HCT116 (cell line): Measurements from ENCODE around the gene CDKL4. TPM values are rescaled to one million over a fixed set of nuclear protein-coding genes. Genes with fewer than 3 reads are reported as not detected.

ENCODE experiments used
- ATAC-seq: fragments of 200-7000 bp; cut with Tn5 transposase; 2 replicates; pipeline ENCODE4 v1.9.1; 2020; ENCODE audit warnings: mild to moderate bottlenecking, moderate library complexity
- BruUV-seq: library from RNA; stranded (reverse); fragments of 400-500 nt; replicated peaks from 2 replicates; lab custom pipeline; 2021; lab: Mats Ljungman, UMichigan
- CTCF ChIA-PET: fragments of 300-600 bp; sonication (Branson Sonifier 250); formaldehyde crosslinking; loops from one replicate; lab custom pipeline; 2021; ENCODE audit warnings: antibody characterized with exemption; lab: Charles Lee
- POLR2A ChIA-PET: fragments of 300-600, 350-600 bp; sonication (Branson Sonifier 250); formaldehyde crosslinking; loops from one replicate; lab custom pipeline; 2021; ENCODE audit warnings: antibody characterized with exemption; lab: Charles Lee
- RAD21 ChIA-PET, 2 experiments: fragments of 300-600 bp; sonication (Branson Sonifier 250); formaldehyde crosslinking; loops; one replicate each; lab custom pipeline; 2023; ENCODE audit warnings: low total read pairs in 2 of 2; ENCODE audit not compliant: uncharacterized antibody in 2 of 2, unreplicated experiment in 2 of 2, low non-redundant PET in 1 of 2; lab: Charles Lee
- DNase-seq: peaks from one replicate; pipeline ENCODE4 v3.0.0-alpha.2; 2010; ENCODE audit warnings: low read depth, low spot score
- H2AFZ ChIP-seq: fragments of 200-600 bp; shearing (Covaris generic), sonication (generic); 2 replicates; pipeline ENCODE4 v1.6.1; 2017; ENCODE audit warnings: low read depth, mixed run types, mixed read lengths, antibody characterized with exemption, low read length; ENCODE audit not compliant: poor library complexity, severe bottlenecking
- H3K27ac ChIP-seq: 2 replicates; pipeline ENCODE4 v1.5.1; 2012; ENCODE audit warnings: low read depth, low read length
- H3K27me3 ChIP-seq: fragments of 200-600 bp; sonication (generic); 2 replicates; pipeline ENCODE4 v1.6.1; 2016; ENCODE audit warnings: mixed run types, low read length, mixed read lengths; ENCODE audit not compliant: insufficient read depth
- H3K36me3 ChIP-seq, 2 experiments: fragments of 200-500 bp in 1 of 2; fragments of 200-600 bp in 1 of 2; sonication (Bioruptor generic) in 1 of 2; sonication (generic) in 1 of 2; 2 replicates each; pipeline versions ENCODE4 v1.5.1 to v1.6.1; 2014 to 2016; ENCODE audit warnings: low read length in 2 of 2, inconsistent platforms in 1 of 2, mixed read lengths in 1 of 2, mixed run types in 1 of 2; ENCODE audit not compliant: insufficient read depth in 2 of 2, control insufficient read depth in 1 of 2
- H3K4me1 ChIP-seq, 2 experiments: fragments of 200-600 bp in 1 of 2; sonication (generic) in 1 of 2; 2 replicates each; pipeline versions ENCODE4 v1.5.1 to v1.6.1; 2012 to 2017; ENCODE audit warnings: low read length in 2 of 2, inconsistent platforms in 1 of 2, mild to moderate bottlenecking in 1 of 2, mixed read lengths in 1 of 2, mixed run types in 1 of 2, moderate library complexity in 1 of 2; ENCODE audit not compliant: insufficient read depth in 2 of 2, control insufficient read depth in 1 of 2
- H3K4me2 ChIP-seq: fragments of 200-600 bp; sonication (generic); 2 replicates; pipeline ENCODE4 v1.6.1; 2017; ENCODE audit warnings: mixed run types, low read length, mixed read lengths
- H3K4me3 ChIP-seq, 2 experiments: fragments of 200-600 bp in 1 of 2; sonication (generic) in 1 of 2; replicated peaks in 1 of 2; 2 replicates each; pipeline ENCODE4 v1.5.1; 2011 to 2016; ENCODE audit warnings: low read length in 2 of 2, control low read depth in 1 of 2, low read depth in 1 of 2, mild to moderate bottlenecking in 1 of 2, mixed read lengths in 1 of 2, mixed run types in 1 of 2
- H3K79me2 ChIP-seq: fragments of 200-600 bp; sonication (generic); 2 replicates; pipeline ENCODE4 v1.6.1; 2017; ENCODE audit warnings: mild to moderate bottlenecking, mixed run types, low read length, moderate library complexity, mixed read lengths; ENCODE audit not compliant: insufficient read depth
- H3K9ac ChIP-seq: fragments of 200-600 bp; sonication (generic); 2 replicates; pipeline ENCODE4 v1.6.1; 2016; ENCODE audit warnings: low read length, mixed read lengths
- H3K9me2 ChIP-seq: fragments of 200-600 bp; sonication (generic), shearing (Covaris generic); 2 replicates; pipeline ENCODE4 v1.6.1; 2017; ENCODE audit warnings: mixed run types, mild to moderate bottlenecking, moderate library complexity; ENCODE audit not compliant: insufficient read depth
- H3K9me3 ChIP-seq, 2 experiments: fragments of 200-500 bp in 1 of 2; fragments of 200-600 bp in 1 of 2; sonication (Bioruptor generic) in 1 of 2; sonication (generic) in 1 of 2; 2 replicates each; pipeline ENCODE4 v1.6.1; 2014 to 2017; ENCODE audit warnings: low read length in 2 of 2, mixed read lengths in 2 of 2, inconsistent platforms in 1 of 2, low read depth in 1 of 2, mild to moderate bottlenecking in 1 of 2, mixed run types in 1 of 2, moderate library complexity in 1 of 2; ENCODE audit not compliant: control insufficient read depth in 1 of 2, insufficient read depth in 1 of 2
- H4K20me1 ChIP-seq: fragments of 200-600 bp; sonication (generic), shearing (Covaris generic); 2 replicates; pipeline ENCODE4 v1.6.1; 2017; ENCODE audit warnings: mixed run types, mild to moderate bottlenecking, moderate library complexity; ENCODE audit not compliant: insufficient read depth
- CBX3 ChIP-seq: IDR thresholded peaks from 2 replicates; pipeline ENCODE4 v1.6.1; 2012; ENCODE audit warnings: low read depth
- CEBPB ChIP-seq: IDR thresholded peaks from 2 replicates; pipeline ENCODE4 v1.6.1; 2012; ENCODE audit warnings: low read depth
- EGR1 ChIP-seq: IDR thresholded peaks from 2 replicates; pipeline ENCODE4 v1.6.1; 2012; ENCODE audit warnings: low read depth
- ELF1 ChIP-seq: IDR thresholded peaks from 2 replicates; pipeline ENCODE4 v1.6.1; 2012; ENCODE audit warnings: low read depth, borderline replicate concordance
- EZH2phosphoT487 ChIP-seq: fragments of 200-600 bp; IDR thresholded peaks from 2 replicates; pipeline ENCODE4 v1.6.1; 2018; ENCODE audit warnings: antibody characterized with exemption, borderline replicate concordance
- FOSL1 ChIP-seq: IDR thresholded peaks from 2 replicates; pipeline ENCODE4 v1.6.1; 2012; ENCODE audit warnings: low read depth
- JUND ChIP-seq: IDR thresholded peaks from 2 replicates; pipeline ENCODE4 v1.6.1; 2012
- POLR2A ChIP-seq: IDR thresholded peaks from 2 replicates; pipeline ENCODE4 v1.7.0; 2011; ENCODE audit warnings: borderline replicate concordance; ENCODE audit not compliant: insufficient read depth, insufficient read length; ENCODE audit errors: extremely low read depth
- RAD21 ChIP-seq: IDR thresholded peaks from 2 replicates; pipeline ENCODE4 v1.6.1; 2012; ENCODE audit warnings: low read depth, mild to moderate bottlenecking
- SRF ChIP-seq: IDR thresholded peaks from 2 replicates; pipeline ENCODE4 v1.6.1; 2012; ENCODE audit warnings: low read depth
- TCF7L2 ChIP-seq: IDR thresholded peaks from 2 replicates; pipeline ENCODE4 v1.7.0; 2011; ENCODE audit warnings: borderline replicate concordance, inconsistent platforms; ENCODE audit not compliant: insufficient read depth, insufficient read length; ENCODE audit errors: extremely low read depth
- YY1 ChIP-seq: IDR thresholded peaks from 2 replicates; pipeline ENCODE4 v1.6.1; 2011; ENCODE audit warnings: low read length, low read depth, moderate library complexity, mild to moderate bottlenecking; ENCODE audit not compliant: insufficient replicate concordance; ENCODE audit errors: extremely low read depth
- ZFX ChIP-seq: fragments of 450-650 bp; IDR thresholded peaks from 2 replicates; pipeline ENCODE4 v1.6.1; 2017
- intact Hi-C: fragments of 100-400 bp; cut with micrococcal nuclease; formaldehyde crosslinking; loops from 2 replicates; pipeline ENCODE4 v1.10.0; 2022
- total RNA-seq: library from RNA; stranded (reverse); gene quantifications from one replicate; pipeline ENCODE4 v1.2.1, GENCODE V29; 2021; ENCODE audit not compliant: unreplicated experiment
- TF ChIP-seq, protein P1 (sequence below): IDR thresholded peaks from 2 replicates; pipeline ENCODE4 v1.6.1; 2012
- TF ChIP-seq, protein P2 (sequence below), 3 experiments: fragments of 200-600 bp in 1 of 3; sonication (generic) in 1 of 3; IDR thresholded peaks in 2 of 3; conservative IDR thresholded peaks in 1 of 3; 2 replicates each; pipeline ENCODE4 v1.5.1; 2012 to 2017; ENCODE audit warnings: low read depth in 2 of 3, low read length in 2 of 3, antibody characterized with exemption in 1 of 3, borderline replicate concordance in 1 of 3, control low read depth in 1 of 3, mild to moderate bottlenecking in 1 of 3, mixed read lengths in 1 of 3, mixed run types in 1 of 3, moderate library complexity in 1 of 3; ENCODE audit not compliant: insufficient read depth in 1 of 3
- TF ChIP-seq, protein P3 (sequence below): IDR thresholded peaks from 2 replicates; pipeline ENCODE4 v1.6.1; 2012; ENCODE audit warnings: low read depth

Gene CDKL4
- total RNA-seq, 1 experiment from 2014 or later = 0.27 TPM

DNA sequence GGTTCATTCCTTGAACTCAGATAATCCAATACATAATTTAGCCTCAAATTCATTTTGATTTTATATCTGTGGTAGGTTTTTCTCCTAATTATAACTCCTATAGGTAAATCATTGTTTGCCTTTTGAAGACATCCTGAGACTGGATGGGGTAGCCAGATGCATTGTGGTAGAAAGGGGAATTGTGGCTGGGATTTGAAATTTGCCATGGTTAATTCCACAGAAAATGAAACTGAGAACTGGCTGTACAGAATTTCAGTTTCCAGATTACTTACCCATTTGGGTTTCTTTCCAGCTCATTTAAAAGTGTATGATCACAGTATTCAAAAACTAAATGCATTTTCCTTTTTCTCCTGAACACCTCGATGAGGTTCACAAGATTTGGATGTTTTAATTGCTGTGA is 18.2 kb downstream of the CDKL4 start:
- Histone ChIP-seq H3K9ac (no peak overlapping the region), H2AFZ (no peak overlapping the region), H3K27ac (no peak overlapping the region), H3K9me2 (no peaks in the 10 kb centered on the region), H3K9me3 (no peaks in the 10 kb centered on the region), H3K79me2 (no peaks in the 10 kb centered on the region), H3K4me2 (no peak overlapping the region), H3K4me3 (no peak overlapping the region), H3K4me1 (0 out of 4 replicates have a peak, but pooled peaks cover 0 to 3% of the 10 kb centered on the region in 2 experiments), H3K27me3 (no peaks in the 10 kb centered on the region), H4K20me1 (no peaks in the 10 kb centered on the region), H3K36me3 (no peaks in the 10 kb centered on the region)
- POLR2A ChIA-PET = no interaction called here
- CTCF ChIA-PET = interaction anchor here (0.7 to 1.3 kb wide), 2 partner anchors 166 to 278 kb away, joined by 3 to 5 read pairs; no protein-coding TSS in a partner anchor
- BruUV-seq = no TSS peak
- no peak for TF ChIP-seq EGR1
- no peak for TF ChIP-seq EZH2phosphoT487
- TF ChIP-seq CBX3 = no peak
- TF ChIP-seq, protein P1, sequence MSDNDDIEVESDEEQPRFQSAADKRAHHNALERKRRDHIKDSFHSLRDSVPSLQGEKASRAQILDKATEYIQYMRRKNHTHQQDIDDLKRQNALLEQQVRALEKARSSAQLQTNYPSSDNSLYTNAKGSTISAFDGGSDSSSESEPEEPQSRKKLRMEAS = no peak
- TF ChIP-seq YY1 = no peak
- no peak for TF ChIP-seq ZFX
- TF ChIP-seq SRF = no peak
- TF ChIP-seq POLR2A = no peak
- TF ChIP-seq TCF7L2 = no peak
- no peak for TF ChIP-seq CEBPB
- no peak for TF ChIP-seq ELF1
- TF ChIP-seq RAD21 = no peak
- no peak for TF ChIP-seq FOSL1
- ATAC-seq (no peak), DNase-seq (no peak)
- intact Hi-C loops = loop anchor here (5.0 kb wide), 1 partner anchor 103 kb away; the partner anchor contains the start of gene SOS1
- RAD21 ChIA-PET = no interaction called here

DNA sequence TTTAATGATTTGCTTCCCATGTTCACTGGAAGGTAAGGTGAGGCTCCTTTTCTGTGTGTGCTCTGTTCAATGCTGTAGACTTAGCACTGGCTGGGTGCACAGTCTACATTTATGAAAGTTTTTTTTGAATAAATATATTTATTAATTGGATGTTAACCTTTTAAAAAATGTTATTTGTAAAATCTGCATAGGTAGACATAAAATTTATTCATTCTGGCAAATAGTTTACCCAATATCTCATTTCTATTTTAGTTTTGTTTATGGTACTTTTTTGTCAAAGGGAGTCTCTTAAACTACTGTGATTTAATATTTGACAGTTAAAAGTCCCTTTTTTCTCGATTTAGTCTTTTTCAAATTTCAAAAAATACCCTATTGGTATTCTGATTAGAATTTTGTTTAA is 19.9 kb downstream of the CDKL4 start:
- no peaks in the 10 kb centered on the region for H3K9me3 ChIP-seq
- 0 out of 4 replicates have a peak, but pooled peaks cover 0 to 3% of the 10 kb centered on the region in 2 experiments for H3K4me1 ChIP-seq
- no TSS peak for BruUV-seq
- ChIA-PET CTCF (no interaction called here), RAD21 (no interaction called here), POLR2A (no interaction called here)
- no peak overlapping the region for H3K9ac ChIP-seq
- H3K79me2 ChIP-seq = no peaks in the 10 kb centered on the region
- ATAC-seq = no peak
- no peak overlapping the region for H3K4me3 ChIP-seq
- H4K20me1 ChIP-seq = no peaks in the 10 kb centered on the region
- no peaks in the 10 kb centered on the region; the same call in 1 of the 2 replicates for H3K9me2 ChIP-seq
- H3K4me2 ChIP-seq = no peak overlapping the region
- H3K27ac ChIP-seq = no peak overlapping the region
- DNase-seq = no peak
- H2AFZ ChIP-seq = no peak overlapping the region
- H3K36me3 ChIP-seq = no peaks in the 10 kb centered on the region
- H3K27me3 ChIP-seq = no peaks in the 10 kb centered on the region
- intact Hi-C loops = no loop called here
- TF ChIP-seq CBX3 (no peak), SRF (no peak), JUND (no peak), YY1 (no peak), EGR1 (no peak), CEBPB (no peak), RAD21 (no peak), ZFX (no peak), POLR2A (no peak)
- TF ChIP-seq, protein P2, sequence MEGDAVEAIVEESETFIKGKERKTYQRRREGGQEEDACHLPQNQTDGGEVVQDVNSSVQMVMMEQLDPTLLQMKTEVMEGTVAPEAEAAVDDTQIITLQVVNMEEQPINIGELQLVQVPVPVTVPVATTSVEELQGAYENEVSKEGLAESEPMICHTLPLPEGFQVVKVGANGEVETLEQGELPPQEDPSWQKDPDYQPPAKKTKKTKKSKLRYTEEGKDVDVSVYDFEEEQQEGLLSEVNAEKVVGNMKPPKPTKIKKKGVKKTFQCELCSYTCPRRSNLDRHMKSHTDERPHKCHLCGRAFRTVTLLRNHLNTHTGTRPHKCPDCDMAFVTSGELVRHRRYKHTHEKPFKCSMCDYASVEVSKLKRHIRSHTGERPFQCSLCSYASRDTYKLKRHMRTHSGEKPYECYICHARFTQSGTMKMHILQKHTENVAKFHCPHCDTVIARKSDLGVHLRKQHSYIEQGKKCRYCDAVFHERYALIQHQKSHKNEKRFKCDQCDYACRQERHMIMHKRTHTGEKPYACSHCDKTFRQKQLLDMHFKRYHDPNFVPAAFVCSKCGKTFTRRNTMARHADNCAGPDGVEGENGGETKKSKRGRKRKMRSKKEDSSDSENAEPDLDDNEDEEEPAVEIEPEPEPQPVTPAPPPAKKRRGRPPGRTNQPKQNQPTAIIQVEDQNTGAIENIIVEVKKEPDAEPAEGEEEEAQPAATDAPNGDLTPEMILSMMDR (IDR thresholded peaks at IDR 0.05 in 2 of 3, conservative IDR thresholded peaks at IDR 0.05 in 1 of 3; ENCODE audit: borderline replicate concordance in 1 of 3, insufficient read depth in 1 of 3, low read depth in 2 of 3, low read length in 2 of 3) = no peak
- TF ChIP-seq, protein P3, sequence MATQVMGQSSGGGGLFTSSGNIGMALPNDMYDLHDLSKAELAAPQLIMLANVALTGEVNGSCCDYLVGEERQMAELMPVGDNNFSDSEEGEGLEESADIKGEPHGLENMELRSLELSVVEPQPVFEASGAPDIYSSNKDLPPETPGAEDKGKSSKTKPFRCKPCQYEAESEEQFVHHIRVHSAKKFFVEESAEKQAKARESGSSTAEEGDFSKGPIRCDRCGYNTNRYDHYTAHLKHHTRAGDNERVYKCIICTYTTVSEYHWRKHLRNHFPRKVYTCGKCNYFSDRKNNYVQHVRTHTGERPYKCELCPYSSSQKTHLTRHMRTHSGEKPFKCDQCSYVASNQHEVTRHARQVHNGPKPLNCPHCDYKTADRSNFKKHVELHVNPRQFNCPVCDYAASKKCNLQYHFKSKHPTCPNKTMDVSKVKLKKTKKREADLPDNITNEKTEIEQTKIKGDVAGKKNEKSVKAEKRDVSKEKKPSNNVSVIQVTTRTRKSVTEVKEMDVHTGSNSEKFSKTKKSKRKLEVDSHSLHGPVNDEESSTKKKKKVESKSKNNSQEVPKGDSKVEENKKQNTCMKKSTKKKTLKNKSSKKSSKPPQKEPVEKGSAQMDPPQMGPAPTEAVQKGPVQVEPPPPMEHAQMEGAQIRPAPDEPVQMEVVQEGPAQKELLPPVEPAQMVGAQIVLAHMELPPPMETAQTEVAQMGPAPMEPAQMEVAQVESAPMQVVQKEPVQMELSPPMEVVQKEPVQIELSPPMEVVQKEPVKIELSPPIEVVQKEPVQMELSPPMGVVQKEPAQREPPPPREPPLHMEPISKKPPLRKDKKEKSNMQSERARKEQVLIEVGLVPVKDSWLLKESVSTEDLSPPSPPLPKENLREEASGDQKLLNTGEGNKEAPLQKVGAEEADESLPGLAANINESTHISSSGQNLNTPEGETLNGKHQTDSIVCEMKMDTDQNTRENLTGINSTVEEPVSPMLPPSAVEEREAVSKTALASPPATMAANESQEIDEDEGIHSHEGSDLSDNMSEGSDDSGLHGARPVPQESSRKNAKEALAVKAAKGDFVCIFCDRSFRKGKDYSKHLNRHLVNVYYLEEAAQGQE = no peak
